ENCODE data around the gene PTPRT. TPM values are rescaled to one million over a fixed set of nuclear protein-coding genes. Genes with fewer than 3 reads are reported as not detected.

The PTPRT gene
- total RNA-seq, 1 donor from 2014 or later: not detected

DNA sequence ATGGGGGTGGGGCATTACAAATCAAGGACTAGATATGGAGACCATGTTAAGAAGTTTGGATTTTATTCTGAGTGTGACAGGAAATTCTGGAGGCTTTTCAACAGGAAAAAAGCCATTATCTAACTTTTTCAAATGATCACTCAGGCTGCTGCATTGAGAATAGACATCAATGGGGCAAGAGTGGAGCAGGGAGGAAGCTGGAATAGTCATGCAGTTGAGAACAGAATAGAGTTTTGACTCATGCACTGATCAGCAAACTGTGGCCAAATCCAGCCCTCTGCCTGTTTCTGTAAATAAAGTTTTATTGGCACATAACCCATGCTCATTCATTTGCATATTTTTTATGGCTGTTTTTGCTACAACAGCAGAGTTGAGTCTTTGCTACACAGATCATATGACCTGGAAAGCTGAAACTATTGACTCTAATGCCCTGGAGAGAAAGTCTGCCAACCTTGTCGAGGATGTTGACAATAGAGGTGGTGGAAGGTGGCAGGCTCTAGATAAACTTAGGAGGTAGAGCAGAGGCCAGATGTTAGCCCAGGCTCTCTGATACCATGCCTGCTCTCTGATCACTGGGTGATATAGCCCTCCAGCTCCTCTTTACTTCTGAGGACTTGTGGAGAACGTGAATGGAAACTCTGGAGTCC is 441.8 kb downstream of the PTPRT start:
- H3K27ac Mint-ChIP-seq: no peak overlapping the region
- intact Hi-C loops (cut with micrococcal nuclease): no loop called here
- H3K27me3 Mint-ChIP-seq (ENCODE audit: insufficient read depth): no peaks in the 10 kb centered on the region
- H3K9me3 Mint-ChIP-seq: peaks cover 8% of the 10 kb centered on the region
- DNase-seq (ENCODE audit: low spot score): no peak
- no peaks in the 10 kb centered on the region for H3K4me1 Mint-ChIP-seq (ENCODE audit: low read depth)
- H3K36me3 Mint-ChIP-seq (ENCODE audit: low read depth): no peaks in the 10 kb centered on the region
- no peak overlapping the region for H3K4me3 Mint-ChIP-seq

- no peak overlapping the region for H3K4me3 Mint-ChIP-seq
- no peaks in the 10 kb centered on the region for H3K4me1 Mint-ChIP-seq (ENCODE audit: low read depth)
- H3K27me3 Mint-ChIP-seq (ENCODE audit: insufficient read depth): no peaks in the 10 kb centered on the region
- no peak overlapping the region for H3K27ac Mint-ChIP-seq
- peaks cover 16% of the 10 kb centered on the region for H3K9me3 Mint-ChIP-seq
- intact Hi-C loops (cut with micrococcal nuclease): no loop called here
- no peak for DNase-seq (ENCODE audit: low spot score)
- no peaks in the 10 kb centered on the region for H3K36me3 Mint-ChIP-seq (ENCODE audit: low read depth)
Observed at GRCh38 chr20:42744756-42745465, 444.8 kb downstream of the PTPRT start.

GRCh38 chr20:42742926-42743325 is 446.8 kb downstream of the PTPRT start:
- intact Hi-C loops (cut with micrococcal nuclease): no loop called here
- Mint-ChIP-seq H3K27me3 (ENCODE audit: insufficient read depth) (no peaks in the 10 kb centered on the region), H3K27ac (no peak overlapping the region), H3K4me1 (ENCODE audit: low read depth) (no peaks in the 10 kb centered on the region), H3K9me3 (peaks cover 16% of the 10 kb centered on the region), H3K36me3 (ENCODE audit: low read depth) (no peaks in the 10 kb centered on the region), H3K4me3 (no peak overlapping the region)
- no peak for DNase-seq (ENCODE audit: low spot score)

DNA sequence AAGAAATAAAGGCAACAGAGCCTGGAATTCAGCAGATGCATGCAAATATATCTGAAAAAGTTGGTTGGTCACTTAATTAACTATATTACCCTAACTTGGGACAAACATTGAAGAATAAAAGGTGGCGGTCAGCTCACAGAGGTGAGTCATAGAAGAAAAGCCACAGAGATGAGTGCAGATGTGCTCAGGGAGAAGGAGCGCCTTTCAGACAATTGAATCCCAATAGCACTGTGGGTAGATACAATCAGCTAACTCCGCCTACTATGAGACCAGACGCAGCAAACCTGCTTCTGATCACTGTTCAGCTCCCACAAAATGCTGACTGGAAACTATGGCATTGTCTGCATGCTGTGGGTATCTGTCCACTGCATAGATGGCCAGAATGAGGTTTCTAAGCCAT is 447.8 kb downstream of the PTPRT start:
- H3K4me1 Mint-ChIP-seq (ENCODE audit: low read depth): no peaks in the 10 kb centered on the region
- H3K27me3 Mint-ChIP-seq (ENCODE audit: insufficient read depth): no peaks in the 10 kb centered on the region
- intact Hi-C loops (cut with micrococcal nuclease): no loop called here
- H3K9me3 Mint-ChIP-seq: peaks cover 16% of the 10 kb centered on the region
- H3K36me3 Mint-ChIP-seq (ENCODE audit: low read depth): no peaks in the 10 kb centered on the region
- DNase-seq (ENCODE audit: low spot score): no peak
- no peak overlapping the region for H3K27ac Mint-ChIP-seq
- no peak overlapping the region for H3K4me3 Mint-ChIP-seq

DNA sequence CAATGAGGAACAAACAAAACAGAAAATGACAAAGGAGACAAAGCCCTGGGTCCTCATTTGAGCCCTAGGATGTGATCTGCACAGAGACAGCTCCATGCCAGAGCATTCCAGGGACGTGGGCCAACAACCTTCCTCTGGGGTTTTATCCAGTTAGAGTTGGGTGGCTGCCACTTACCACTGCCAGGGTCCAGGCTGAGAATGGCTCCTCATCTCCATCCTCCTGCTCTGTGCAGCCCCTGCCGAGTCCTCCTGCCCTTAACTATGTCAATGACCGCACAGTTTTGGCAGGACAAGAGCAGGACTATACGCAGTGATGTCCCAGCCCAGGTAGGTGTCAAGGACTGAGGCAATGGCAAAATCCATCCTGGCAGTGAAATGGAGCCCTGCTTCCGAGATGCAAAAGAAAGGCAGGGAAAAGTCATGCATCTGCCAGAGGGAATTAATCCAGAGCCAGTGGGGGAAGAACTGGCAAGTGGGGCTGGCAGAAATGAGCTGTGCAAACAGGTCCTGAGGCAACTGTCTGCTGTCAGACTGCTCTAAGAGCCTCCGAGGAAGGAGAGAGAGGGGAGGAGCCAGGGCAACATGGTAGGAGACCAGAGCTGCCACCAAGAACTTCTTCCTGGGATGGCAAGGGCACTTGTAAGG is 449.4 kb downstream of the PTPRT start:
- no peak for DNase-seq (ENCODE audit: low spot score)
- H3K36me3 Mint-ChIP-seq (ENCODE audit: low read depth): no peaks in the 10 kb centered on the region
- H3K27me3 Mint-ChIP-seq (ENCODE audit: insufficient read depth): no peaks in the 10 kb centered on the region
- intact Hi-C loops (cut with micrococcal nuclease): no loop called here
- H3K9me3 Mint-ChIP-seq: peaks cover 16% of the 10 kb centered on the region
- H3K27ac Mint-ChIP-seq: no peak overlapping the region
- H3K4me3 Mint-ChIP-seq: no peak overlapping the region
- H3K4me1 Mint-ChIP-seq (ENCODE audit: low read depth): no peaks in the 10 kb centered on the region

GRCh38 chr20:42739683-42740082 is 450.0 kb downstream of the PTPRT start:
- intact Hi-C loops (cut with micrococcal nuclease): no loop called here
- H3K27ac Mint-ChIP-seq: no peak overlapping the region

DNA sequence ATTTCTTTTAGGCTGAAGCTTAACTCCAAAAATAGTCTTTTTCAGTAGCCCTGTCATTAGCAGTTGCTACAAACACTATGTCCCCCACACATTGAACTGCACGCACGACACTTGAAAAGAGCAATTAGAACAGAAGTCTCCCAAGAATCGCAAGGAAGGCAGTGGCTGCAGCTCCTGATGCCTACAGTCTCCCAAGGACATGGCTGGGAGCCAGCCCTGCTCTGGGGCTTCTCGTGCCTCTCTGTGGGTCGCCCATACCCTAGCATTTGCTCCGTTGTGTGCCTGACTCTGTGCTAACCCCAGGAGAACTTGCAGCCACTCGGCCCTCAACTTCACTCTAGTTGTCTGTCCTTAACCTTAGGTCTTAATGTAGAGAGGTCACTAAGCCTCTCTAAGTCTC is 454.2 kb downstream of the PTPRT start:
- intact Hi-C loops (cut with micrococcal nuclease): no loop called here

More at GRCh38 chr20:42739683-42740082, 450.0 kb downstream of the PTPRT start:
- Mint-ChIP-seq H3K4me1 (ENCODE audit: low read depth) (no peaks in the 10 kb centered on the region), H3K27me3 (ENCODE audit: insufficient read depth) (no peaks in the 10 kb centered on the region), H3K4me3 (no peak overlapping the region), H3K9me3 (peaks cover 16% of the 10 kb centered on the region), H3K36me3 (ENCODE audit: low read depth) (no peaks in the 10 kb centered on the region)
- no peak for DNase-seq (ENCODE audit: low spot score)

GRCh38 chr20:42734660-42735368 is 454.9 kb downstream of the PTPRT start:
- Mint-ChIP-seq H3K9me3 (no peaks in the 10 kb centered on the region), H3K4me3 (no peak overlapping the region), H3K27me3 (ENCODE audit: insufficient read depth) (no peaks in the 10 kb centered on the region), H3K36me3 (ENCODE audit: low read depth) (no peaks in the 10 kb centered on the region), H3K27ac (no peak overlapping the region), H3K4me1 (ENCODE audit: low read depth) (no peaks in the 10 kb centered on the region)
- intact Hi-C loops (cut with micrococcal nuclease): no loop called here
- no peak for DNase-seq (ENCODE audit: low spot score)

More for the DNA sequence above, 454.2 kb downstream of the PTPRT start:
- Mint-ChIP-seq H3K9me3 (no peaks in the 10 kb centered on the region), H3K27ac (no peak overlapping the region), H3K27me3 (ENCODE audit: insufficient read depth) (no peaks in the 10 kb centered on the region), H3K36me3 (ENCODE audit: low read depth) (no peaks in the 10 kb centered on the region), H3K4me3 (no peak overlapping the region), H3K4me1 (ENCODE audit: low read depth) (no peaks in the 10 kb centered on the region)
- DNase-seq (ENCODE audit: low spot score): no peak

DNA sequence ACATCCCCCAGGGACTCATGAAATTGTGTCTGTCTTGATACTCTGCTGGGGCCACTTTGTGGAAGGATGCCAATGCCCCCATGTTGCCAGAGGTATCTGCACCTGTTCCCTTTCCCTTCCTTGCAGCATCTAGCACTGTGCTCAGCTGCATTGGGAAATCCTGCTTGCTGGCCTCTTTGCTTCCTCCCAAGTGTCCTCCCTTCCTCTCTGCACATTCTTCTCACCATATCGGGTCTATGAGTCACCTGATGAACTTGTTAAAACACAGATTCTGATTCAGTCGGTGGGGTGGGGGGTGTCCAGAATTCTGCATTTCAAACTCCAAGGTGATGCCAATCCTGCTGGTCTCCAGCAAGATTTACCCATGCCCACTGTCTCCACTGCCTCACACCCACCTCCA is 467.8 kb downstream of the PTPRT start:
- no peak overlapping the region for H3K27ac Mint-ChIP-seq
- no peak for DNase-seq (ENCODE audit: low spot score)
- H3K4me1 Mint-ChIP-seq (ENCODE audit: low read depth): no peaks in the 10 kb centered on the region
- H3K27me3 Mint-ChIP-seq (ENCODE audit: insufficient read depth): no peaks in the 10 kb centered on the region
- H3K4me3 Mint-ChIP-seq: no peak overlapping the region
- intact Hi-C loops (cut with micrococcal nuclease): no loop called here
- H3K36me3 Mint-ChIP-seq (ENCODE audit: low read depth): no peaks in the 10 kb centered on the region
- H3K9me3 Mint-ChIP-seq: peaks cover 3% of the 10 kb centered on the region

DNA sequence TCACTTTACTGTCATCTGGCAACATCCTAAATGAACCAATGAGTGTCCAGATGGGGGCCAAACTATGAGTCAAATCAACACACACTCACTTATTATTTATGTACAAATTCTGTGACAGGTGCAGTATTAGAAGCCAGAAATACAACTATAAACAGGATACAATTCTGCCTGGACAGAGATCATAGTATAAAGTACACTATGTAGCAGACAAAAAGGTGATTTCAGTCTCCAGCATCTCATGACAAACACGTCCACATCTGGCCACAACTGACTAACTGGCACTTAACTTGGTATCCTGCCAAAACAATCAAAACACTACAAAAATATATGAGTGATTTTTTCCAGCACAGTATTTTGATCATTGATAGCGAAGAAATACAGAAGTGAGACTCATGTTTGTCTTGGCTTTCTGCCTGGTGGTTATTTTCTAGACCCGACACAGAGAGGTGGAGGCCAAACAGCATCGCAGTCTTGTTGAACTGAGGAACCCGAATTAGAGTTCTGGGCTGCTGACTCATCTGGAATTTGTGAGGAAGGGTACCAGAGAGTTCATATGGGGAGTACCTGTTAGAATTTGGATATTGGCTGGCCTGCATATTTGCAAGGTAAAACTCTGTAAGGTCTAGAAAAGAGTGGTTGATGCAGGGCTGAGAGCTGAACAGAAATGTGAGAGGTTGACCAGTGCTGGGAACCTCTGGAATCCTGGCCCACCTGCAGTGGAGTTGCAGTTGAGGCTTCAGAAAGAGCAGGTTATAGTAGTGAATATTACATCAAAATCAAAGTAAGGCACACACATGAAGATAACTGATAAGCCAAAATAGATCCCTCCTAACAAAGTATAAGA is 475.2 kb downstream of the PTPRT start:
- DNase-seq (ENCODE audit: low spot score): no peak
- H3K27me3 Mint-ChIP-seq (ENCODE audit: insufficient read depth): no peaks in the 10 kb centered on the region
- no peaks in the 10 kb centered on the region for H3K36me3 Mint-ChIP-seq (ENCODE audit: low read depth)
- no peak overlapping the region for H3K27ac Mint-ChIP-seq
- no peak overlapping the region for H3K4me3 Mint-ChIP-seq
- intact Hi-C loops (cut with micrococcal nuclease): no loop called here
- H3K9me3 Mint-ChIP-seq: peaks cover 14% of the 10 kb centered on the region
- H3K4me1 Mint-ChIP-seq (ENCODE audit: low read depth): no peaks in the 10 kb centered on the region

DNA sequence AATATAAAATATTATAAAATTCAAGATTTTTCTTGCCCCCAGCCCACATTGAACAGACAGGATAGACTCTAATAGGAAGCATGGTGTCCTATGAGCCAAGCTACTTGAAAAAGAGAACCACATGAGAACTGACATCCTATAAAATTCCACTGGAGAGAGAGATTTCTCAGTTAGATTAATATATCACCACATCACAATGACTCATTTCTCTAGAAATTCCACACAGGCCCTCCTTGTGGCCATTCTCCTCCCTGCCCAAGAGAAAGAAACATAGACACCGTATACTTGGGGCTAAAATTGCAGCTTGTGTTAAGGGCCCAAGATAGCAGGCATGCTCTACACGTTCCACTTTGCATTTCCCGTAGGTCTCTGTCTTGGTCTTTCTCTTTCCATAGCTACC is 481.4 kb downstream of the PTPRT start:
- Mint-ChIP-seq H3K4me1 (ENCODE audit: low read depth) (no peaks in the 10 kb centered on the region), H3K4me3 (no peak overlapping the region), H3K27me3 (ENCODE audit: insufficient read depth) (no peaks in the 10 kb centered on the region), H3K36me3 (ENCODE audit: low read depth) (no peaks in the 10 kb centered on the region), H3K9me3 (peaks cover 17% of the 10 kb centered on the region), H3K27ac (no peak overlapping the region)
- no peak for DNase-seq (ENCODE audit: low spot score)
- intact Hi-C loops (cut with micrococcal nuclease): no loop called here

- Mint-ChIP-seq H3K4me3 (no peak overlapping the region), H3K36me3 (ENCODE audit: low read depth) (no peaks in the 10 kb centered on the region), H3K4me1 (ENCODE audit: low read depth) (no peaks in the 10 kb centered on the region), H3K27me3 (ENCODE audit: insufficient read depth) (no peaks in the 10 kb centered on the region), H3K27ac (no peak overlapping the region), H3K9me3 (peaks cover 21% of the 10 kb centered on the region)
- no peak for DNase-seq (ENCODE audit: low spot score)
- intact Hi-C loops (cut with micrococcal nuclease): no loop called here
Observed at GRCh38 chr20:42706759-42707158, 482.9 kb downstream of the PTPRT start.

Measured in activated T-helper 1 cell treated with anti-CD3 and anti-CD28 coated beads, Interleukin-12 subunit alpha, Interleukin-12 subunit beta, Interleukin-2, Interleukin-4 antibody, amounts not matched to agents 30 ng/mL and 10 ng/mL and 1 ng/mL, durations not matched to agents 14 hours and 24 hours and 36 hours (primary cell).